ENCODE measurements around the gene ONECUT2. TPM values are rescaled to one million over a fixed set of nuclear protein-coding genes. Genes with fewer than 3 reads are reported as not detected.

The ONECUT2 gene
- total RNA-seq, 4 donors from 2014 or later, result under 0.01 to 0.09 TPM; not detected in 2

DNA sequence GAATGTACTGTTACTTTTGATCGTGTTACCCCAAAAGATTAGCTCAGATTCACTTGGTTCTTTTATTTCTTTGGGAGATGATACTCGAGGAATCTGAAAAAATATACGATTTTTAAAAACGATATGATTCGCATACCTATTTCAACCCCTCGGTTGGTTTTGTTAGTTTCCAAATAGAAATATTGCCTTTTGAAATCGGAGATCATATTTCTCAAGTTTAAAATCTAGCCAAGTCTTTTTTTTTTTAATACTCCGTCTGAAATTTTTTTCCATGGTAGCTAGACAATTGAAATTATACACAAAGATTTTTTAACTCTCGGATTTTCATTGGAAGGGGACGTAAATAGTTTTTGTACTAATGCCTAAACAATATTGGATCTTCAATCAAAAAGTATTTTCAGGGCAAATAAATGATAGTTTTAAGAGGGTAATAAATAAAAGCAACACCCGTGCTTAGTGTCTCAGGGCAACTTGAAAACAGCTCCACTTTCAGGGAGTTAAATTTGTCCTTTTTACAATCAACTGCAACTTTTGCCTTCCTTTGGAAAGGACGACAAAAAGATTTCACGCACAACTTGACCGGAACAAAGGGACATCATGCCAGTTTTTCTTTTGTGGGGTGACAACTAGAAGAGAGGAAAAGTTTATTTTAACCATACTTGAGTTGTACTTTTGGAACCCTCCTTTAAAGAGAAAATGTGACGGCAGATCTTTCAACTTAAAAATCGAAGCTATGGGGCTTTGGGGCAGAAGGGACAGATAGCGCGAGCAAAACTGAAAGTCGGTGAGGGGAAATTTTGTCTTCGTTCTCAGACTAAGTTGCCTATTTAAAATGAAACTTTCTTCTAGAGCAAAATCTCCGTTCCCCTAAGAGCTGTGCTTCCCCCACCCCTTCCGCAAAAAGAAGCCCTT lies 5.8 kb upstream of the ONECUT2 start:
- Histone ChIP-seq H3K9me3 (peaks cover 0 to 13% (median 0%) of the 10 kb centered on the region in 4 donors), H3K36me3 (no peaks in the 10 kb centered on the region), H3K4me3 (peak overlapping the region in 1 of 4 donors; percentile 42), H3K27me3 (peaks cover 0 to 57% of the 10 kb centered on the region in 2 donors), H3K27ac (no peak overlapping the region), H3K4me1 (peaks cover 0 to 24% (median 0%) of the 10 kb centered on the region in 4 donors)
- DNase-seq, result no peak
- TF ChIP-seq CTCF (IDR thresholded peaks at IDR 0.05) (no peak), POLR2A (IDR thresholded peaks at IDR 0.05) (no peak)

DNA sequence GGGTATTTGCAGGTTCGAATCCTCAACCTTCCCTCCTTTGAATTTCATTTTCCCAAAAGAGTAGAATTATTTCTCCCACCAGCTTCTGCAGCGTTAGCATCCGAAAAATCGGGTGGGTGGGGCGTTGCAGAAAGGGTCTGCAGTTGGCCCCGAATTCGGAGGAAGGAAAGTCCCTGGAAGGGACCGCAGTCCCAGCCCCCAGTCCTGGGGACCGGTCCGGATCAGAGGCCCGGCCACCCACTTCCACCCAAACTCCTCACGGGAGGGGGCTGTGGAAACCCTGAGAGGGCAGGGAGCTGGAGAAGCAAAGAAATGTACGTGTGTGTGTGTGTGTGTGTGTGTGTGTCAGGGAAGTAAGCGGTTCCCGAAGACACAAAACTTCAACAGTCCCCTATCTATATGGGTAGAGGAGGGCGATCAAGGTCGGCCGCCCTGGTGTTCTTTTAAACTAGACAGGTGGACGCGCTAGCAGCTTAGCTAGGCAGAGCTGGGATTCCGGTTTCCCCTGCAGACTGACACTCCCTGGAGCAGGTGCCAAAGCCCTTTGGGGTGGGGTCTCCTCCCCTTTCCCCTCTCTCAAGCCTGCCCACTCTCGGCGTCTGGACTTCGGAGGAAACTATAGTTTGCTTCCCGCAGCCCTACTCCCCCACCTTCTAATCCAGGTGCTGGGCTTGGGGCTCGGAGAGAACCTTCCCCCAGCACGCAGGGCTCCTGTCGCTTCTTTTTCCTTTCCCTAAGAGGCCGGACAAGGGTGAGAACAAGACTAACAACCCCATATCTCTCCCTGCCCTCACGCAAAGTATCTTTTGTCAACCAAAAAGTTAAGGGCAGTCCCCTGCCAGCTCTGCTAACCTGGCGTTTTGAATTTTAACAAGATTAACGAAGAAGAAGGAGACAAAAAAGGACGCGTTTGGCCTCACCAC lies 4.8 kb upstream of the ONECUT2 start:
- Histone ChIP-seq H3K27ac (no peak overlapping the region), H3K4me3 (no peak overlapping the region), H3K9me3 (peaks cover 0 to 13% (median 0%) of the 10 kb centered on the region in 4 donors), H3K27me3 (peaks cover 0 to 61% of the 10 kb centered on the region in 2 donors), H3K36me3 (no peaks in the 10 kb centered on the region), H3K4me1 (peaks cover 0 to 29% (median 0%) of the 10 kb centered on the region in 4 donors)
- TF ChIP-seq POLR2A (IDR thresholded peaks at IDR 0.05), result no peak
- no peak for TF ChIP-seq CTCF (IDR thresholded peaks at IDR 0.05)
- peak in 1 of 3 donors; percentile 41 for DNase-seq

DNA sequence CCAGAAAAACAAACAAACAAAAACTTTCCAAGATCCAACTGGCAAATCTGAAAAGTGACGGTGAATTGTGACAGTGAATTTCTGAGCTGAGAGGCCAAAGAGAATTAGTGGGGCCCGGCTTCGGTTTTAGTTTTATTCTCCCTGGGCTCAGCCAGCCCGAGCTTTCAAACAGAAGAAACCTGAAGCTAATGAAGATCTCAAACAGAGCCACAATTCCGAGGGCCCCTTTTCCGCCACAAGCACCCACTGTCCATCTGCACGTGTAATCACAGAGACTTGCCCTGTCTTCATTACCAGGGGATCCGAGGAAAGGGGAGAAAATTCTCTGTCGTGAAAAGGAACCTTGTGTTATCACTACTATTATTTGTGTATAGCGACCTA lies 4.2 kb upstream of the ONECUT2 start:
- Histone ChIP-seq H3K27ac (no peak overlapping the region), H3K27me3 (peaks cover 0 to 62% of the 10 kb centered on the region in 2 donors), H3K9me3 (peaks cover 0 to 15% (median 0%) of the 10 kb centered on the region in 4 donors), H3K4me3 (no peak overlapping the region), H3K4me1 (peaks cover 0 to 30% (median 0%) of the 10 kb centered on the region in 4 donors), H3K36me3 (no peaks in the 10 kb centered on the region)
- no peak for TF ChIP-seq CTCF (IDR thresholded peaks at IDR 0.05)
- TF ChIP-seq POLR2A (IDR thresholded peaks at IDR 0.05), result no peak
- no peak for DNase-seq

DNA sequence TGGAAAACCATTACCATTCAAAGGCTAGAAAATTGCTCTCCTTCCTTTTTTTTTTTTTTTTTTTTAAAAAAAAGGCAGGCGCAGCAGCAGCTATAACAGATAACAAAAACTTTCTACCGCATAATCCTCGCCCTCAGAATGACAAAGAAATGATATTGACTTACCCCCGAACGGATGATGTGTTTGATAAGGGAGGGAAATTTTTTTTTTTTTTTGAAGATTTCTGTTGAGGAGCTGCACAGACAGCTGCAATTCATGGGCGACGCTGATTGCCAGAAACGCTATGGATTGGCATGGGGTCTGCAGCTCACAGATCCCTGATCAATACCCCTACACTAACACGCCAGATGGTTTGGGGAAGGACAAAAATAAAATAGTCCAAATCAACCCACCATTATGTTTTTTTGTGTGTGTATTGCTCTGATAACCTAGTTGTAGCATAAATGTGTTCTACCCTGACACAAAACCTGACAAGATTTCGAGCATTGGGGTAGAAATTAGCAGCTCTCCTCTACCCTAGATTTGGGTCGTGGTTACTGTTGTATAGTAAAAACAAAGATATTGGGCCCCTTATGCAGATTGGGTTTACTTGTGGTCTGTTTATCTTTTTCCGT lies 3.6 kb upstream of the ONECUT2 start:
- Histone ChIP-seq H3K4me1 (peaks cover 0 to 36% (median 0%) of the 10 kb centered on the region in 4 donors), H3K27ac (no peak overlapping the region), H3K9me3 (peaks cover 0 to 16% (median 0%) of the 10 kb centered on the region in 4 donors), H3K27me3 (peaks cover 0 to 68% of the 10 kb centered on the region in 2 donors), H3K36me3 (no peaks in the 10 kb centered on the region), H3K4me3 (no peak overlapping the region)
- no peak for TF ChIP-seq CTCF (IDR thresholded peaks at IDR 0.05)
- no peak for TF ChIP-seq POLR2A (IDR thresholded peaks at IDR 0.05)
- no peak for DNase-seq

DNA sequence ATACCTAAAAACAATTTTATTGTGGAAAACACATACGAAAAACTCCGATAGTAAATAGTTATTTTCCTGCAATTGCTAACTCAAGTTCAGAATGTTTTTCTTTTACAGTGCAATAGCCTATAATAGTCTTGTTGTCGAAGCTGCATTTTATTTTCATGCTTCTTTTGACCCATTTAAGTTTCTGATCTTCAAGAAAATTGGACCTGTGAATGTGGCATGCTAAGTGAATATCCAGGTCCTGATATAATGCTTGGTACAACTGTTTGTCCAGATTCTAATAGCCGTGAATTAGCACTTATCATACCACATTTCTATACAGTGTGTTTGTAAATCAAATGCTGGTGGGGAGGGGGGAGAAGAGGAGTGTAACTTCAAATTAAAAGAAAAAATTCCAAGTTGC lies 3.0 kb upstream of the ONECUT2 start:
- Histone ChIP-seq H3K27me3 (peaks cover 0 to 73% of the 10 kb centered on the region in 2 donors), H3K36me3 (no peaks in the 10 kb centered on the region), H3K4me1 (peaks cover 0 to 42% (median 0%) of the 10 kb centered on the region in 4 donors), H3K9me3 (peaks cover 0 to 16% (median 0%) of the 10 kb centered on the region in 4 donors), H3K4me3 (no peak overlapping the region), H3K27ac (no peak overlapping the region)
- no peak for TF ChIP-seq POLR2A (IDR thresholded peaks at IDR 0.05)
- TF ChIP-seq CTCF (IDR thresholded peaks at IDR 0.05), result no peak
- no peak for DNase-seq
